ENCODE measurements around the gene RSAD2.

RSAD2 gene

GRCh38 chr2:6909431-6910385, 32.1 kb downstream of the RSAD2 start:
- DNase-seq = no peak

- DNase-seq = no peak
Observed at GRCh38 chr2:6911721-6912120, 34.1 kb downstream of the RSAD2 start.

DNA sequence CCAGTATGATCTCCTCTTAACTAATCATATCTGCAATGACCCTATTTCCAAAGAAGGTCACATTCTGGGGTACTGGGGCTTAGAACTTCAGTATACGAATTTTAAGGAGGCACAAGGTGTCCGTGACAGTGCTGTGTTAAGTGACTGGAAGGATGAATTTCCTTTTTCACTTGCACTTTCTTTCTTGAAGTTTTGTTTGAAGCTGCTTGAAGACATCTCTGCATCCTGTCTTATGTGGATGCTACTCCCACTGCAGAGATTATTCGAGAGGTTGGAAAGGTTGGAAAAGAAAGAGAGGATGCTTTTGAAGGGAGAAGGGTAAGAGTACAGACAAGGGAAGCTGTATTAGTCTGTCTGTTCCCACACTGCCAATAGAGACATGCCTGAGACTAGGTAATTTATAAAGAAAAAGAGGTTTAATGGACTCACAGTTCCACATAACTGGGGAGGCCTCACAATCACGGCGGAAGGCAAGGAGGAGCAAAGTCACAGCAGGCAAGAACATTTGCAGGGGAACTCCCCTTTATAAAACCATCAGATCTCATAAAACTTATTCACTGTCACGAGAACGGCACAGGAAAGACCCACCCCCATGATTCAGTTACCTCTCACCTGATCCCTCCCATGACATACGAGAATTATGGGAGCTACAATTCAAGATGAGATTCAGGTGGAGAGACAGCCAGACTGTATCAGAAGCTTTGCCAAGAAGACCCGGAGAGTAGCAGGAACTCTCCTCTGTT, 36.0 kb downstream of the RSAD2 start:
- DNase-seq = no peak

DNA sequence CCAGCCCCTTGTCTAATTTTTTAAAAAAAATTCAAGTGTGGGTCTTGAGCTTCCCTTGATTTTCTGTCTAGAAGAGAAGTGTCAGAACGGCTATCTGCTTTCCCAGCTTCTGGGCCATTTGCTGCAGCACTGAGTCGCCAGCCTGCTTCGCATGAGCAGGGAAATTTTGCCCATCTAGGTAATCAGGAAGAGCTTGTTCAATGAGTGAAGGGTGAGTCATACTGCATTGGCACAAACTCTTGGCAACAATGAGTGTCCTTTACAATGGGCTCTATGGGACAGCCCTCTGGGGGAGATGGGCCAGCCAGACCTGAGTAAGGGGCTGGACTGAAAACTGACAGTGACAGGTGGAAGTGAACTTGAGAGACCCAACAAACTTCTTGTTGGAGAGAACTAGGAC, 37.3 kb downstream of the RSAD2 start:
- DNase-seq = no peak

DNA sequence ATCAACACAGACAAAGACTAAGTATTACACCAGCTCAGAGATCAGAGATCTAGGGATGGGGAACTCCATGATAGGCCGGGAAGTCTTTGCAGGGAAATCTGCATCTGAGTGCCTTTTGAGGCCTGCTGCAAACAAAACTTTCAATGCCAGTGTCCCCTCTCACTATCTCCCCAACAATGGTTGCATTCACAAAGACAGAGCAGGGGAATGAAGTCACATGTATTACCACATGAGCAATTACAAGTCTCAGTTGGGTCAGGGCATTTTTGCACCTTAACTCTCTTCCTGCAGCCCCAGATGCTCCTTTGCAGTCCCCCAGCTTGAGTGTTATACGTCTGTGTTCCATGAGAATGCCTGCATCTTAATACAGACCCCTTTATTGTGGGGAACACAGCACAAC, 37.8 kb downstream of the RSAD2 start:
- no peak for DNase-seq

GRCh38 chr2:6916224-6916623, 38.6 kb downstream of the RSAD2 start:
- DNase-seq = no peak

GRCh38 chr2:6916736-6917070, 39.1 kb downstream of the RSAD2 start:
- DNase-seq = no peak

DNA sequence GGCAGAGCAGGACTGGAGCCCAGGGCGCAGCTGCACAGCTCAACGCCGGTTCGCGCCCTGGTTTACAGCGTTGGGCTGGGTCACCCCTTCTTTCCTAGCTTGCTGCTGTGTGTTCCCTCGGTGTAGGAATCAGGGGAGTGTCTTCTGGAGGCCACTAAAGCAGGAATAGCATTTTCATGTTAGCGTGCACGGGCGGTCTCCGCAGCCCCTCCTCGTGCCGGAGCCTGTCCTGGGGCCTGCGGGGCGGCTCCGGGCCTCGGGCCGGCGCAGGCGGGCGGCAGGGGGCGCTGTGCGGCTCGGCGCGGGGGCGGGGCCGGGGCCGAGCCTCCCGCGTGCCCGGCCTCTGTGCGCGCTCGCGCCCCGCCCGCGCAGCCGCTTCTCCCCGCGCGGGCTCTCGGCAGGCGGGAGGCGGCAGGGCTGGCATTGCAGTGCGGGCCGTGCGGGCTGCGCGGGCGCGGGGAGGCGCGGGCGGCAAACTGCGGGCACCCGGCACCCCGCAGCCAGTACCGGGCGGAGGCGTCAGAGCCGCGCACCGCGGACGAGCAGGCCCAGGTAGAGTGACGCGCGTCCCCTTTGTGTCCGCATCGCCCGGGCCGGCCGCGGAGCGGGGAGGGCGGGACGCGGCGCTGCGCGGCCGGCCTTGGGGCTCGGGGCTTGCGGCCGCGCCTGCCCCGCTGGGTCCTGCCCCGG, 39.6 kb downstream of the RSAD2 start, which contains the start of gene RNF144A:
Gene RNF144A (plus strand): TSS at position 342 of the 690 bp plus-strand sequence. CDS start 79,515 bp downstream, outside the sequence.
- no peak for DNase-seq

DNA sequence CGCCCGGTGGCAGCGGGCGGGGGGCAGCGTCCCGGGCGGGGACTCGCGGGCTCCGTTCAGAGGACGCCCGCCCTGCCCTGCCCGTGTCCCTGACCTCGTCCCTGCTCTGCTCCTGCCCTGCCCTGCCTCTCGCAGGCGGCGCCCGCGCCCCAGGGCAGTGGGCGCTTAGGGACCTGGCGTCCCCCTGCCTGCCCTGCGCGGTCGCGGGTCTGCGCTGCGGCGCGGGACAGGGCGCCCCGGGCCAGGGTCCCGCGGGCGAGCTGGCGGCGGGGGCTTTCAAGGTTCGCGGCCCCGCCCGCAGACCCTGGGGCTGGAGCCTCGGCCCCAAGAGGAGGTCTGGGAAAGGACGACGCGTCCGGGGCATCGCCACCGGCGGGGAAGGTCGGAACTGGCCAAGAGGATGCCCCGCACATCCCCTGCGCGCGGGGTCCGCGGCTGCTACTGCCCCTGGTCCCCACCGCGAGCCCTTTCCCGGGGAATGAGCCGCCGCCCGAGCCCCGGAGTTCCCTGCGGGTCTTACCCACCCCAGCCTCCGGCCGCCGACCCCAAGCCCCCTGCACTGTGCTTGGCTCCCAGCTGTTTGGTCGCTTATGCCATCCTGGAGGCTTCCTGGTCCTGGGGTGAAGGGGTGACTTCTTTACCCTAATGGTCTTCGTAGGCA, 40.3 kb downstream of the RSAD2 start:
- no peak for DNase-seq

DNA sequence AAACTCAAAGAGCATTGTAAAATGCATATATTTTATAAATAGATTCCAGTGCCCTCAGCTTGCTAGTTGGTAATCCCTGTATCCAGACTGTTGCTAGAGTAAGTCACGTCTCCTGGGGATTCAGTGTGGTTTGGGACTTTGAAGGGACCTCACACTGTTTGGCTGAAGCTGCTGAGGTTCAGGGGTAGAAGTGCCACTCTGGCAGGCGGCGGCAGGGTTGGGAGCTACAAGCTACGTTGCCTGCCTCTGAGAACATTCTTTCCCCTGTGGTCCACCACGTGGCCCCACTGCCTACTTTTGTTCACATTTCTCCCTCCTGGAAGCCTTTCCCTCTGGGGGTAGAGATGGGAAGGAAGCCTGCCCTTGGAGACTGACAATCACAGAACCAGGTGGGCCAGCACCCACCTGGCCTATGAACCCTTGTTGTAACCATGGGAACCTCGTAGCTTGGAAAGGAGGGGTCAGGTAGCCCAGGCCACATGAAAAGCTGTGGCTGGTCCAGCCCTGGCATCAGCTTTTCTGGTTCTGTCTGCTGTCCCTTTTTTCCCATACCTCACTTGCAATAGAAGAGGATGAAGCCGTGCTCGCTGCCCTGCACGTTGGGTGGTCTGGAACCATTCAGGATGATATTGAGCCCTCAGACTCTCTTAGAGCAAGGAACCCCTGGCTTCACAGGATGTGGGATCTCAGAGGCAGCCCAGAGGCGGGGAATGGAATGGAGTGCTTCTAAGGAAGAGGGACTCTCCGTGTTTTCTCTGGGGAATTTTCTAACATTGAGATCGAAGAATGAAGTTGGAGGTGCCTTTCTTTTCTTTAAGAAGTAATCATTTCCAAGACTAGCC, 42.5 kb downstream of the RSAD2 start:
- DNase-seq = no peak

GRCh38 chr2:6920743-6921064, 43.1 kb downstream of the RSAD2 start:
- DNase-seq = no peak

DNA sequence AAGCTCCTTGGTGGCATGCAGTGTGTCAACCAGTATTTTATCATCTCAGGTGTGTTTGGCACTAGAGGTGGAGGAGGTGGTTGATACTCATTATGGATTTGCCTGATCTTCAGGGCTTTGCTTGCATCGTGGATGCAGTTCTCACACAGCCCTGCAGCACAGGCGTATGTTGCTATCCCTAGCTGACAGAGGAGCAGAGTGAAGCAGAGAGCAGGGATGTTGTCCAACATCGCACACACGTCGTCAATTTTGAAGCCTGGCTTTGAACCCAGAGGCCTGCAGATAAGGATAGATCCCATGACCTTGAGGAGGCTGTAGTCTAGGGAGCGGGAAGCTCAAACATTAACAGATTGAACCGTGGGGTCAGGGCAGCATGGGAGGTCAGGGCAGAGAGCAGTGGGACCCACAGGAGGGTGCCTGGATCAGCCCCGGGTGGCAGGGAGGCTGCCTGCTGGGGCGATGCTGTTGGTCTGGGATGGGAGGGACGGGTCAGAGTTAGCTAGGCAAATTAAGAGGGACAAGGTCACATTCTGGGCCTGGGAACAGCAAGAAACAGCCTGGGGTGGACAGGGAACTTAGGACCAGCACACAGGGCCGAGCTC, 43.8 kb downstream of the RSAD2 start:
- no peak for DNase-seq

- DNase-seq = no peak
Observed at GRCh38 chr2:6922201-6922656, 44.7 kb downstream of the RSAD2 start.

- DNase-seq = no peak
Observed at GRCh38 chr2:6923319-6923718, 45.7 kb downstream of the RSAD2 start.

DNA sequence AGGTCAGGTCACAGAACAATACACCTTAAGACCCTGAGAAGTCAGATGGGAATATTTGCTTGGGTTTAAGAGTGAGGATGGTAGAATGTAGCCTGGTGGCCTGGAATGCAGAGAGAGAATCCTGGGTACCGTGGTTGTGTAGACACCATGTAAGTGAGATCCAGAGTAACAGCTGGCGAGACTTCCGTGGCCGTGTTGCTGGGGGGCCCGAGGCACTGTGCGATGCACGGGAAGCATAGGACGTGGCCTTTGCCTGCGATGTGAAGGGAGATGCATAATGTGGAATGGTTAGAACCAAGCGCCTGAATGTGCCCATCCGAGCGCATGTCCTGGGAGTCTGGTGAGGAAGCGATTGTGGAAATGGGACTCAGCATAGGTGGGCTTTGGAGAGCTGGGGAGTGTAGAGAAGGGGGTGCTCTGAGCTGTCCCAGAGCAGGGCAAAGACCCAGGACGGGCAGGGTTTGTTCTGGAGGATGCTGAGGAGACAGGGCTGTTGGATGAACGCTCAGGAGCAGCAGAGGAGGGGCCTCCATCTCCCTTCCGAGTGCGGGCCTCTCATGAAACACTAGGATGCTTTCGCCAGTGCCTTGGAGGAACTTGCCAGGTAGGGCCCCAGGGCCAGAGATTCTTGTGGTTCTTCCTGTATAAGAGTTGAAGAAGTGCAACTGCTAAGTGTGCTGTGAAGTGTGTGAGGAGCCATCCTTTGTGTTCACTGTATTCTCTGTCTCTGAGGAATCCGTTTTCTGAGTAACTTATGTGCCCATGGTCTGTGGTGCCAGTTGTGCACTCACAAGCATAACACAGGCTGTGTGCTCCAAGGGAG, 46.7 kb downstream of the RSAD2 start:
- DNase-seq = no peak

GRCh38 chr2:6924924-6925409, 47.4 kb downstream of the RSAD2 start:
- DNase-seq = no peak

- no peak for DNase-seq
Observed at GRCh38 chr2:6926071-6926732, 48.6 kb downstream of the RSAD2 start.

DNA sequence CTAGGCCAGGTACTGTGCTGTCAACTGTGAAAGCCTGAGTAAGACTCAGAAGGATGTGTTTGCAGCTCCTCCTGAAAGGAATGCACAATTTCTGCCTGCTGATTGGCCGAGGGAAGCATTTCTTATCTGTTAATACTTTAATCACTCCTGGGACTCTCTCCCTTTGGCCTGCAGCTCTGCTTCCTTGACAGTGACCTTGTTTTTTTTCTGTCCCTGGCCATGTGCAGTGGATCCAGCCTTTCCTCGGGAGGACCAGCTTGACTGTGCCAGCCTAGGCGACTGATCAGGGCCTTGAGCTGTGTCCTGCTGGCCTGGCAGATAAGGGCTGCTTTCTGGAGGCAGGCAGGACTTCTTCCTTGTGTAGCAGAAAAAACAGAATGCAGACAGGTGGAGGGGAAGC, 49.6 kb downstream of the RSAD2 start:
- DNase-seq = no peak

- DNase-seq = no peak
Observed at GRCh38 chr2:6927753-6928152, 50.2 kb downstream of the RSAD2 start.

- DNase-seq = no peak
Observed at GRCh38 chr2:6928452-6928851, 50.9 kb downstream of the RSAD2 start.
